Medulla oblongata (tissue), 1 donor: ENCODE results near the gene MED20.

Source experiments
- DNase-seq: peaks from one replicate; pipeline ENCODE4 v3.0.0-alpha.2; 2015; ENCODE audit errors: extremely low spot score

The MED20 gene

GRCh38 chr6:41940759-41941279, 19.9 kb upstream of the MED20 start:
- peak; percentile 37 for DNase-seq

GRCh38 chr6:41939848-41940758, 19.2 kb upstream of the MED20 start:
- DNase-seq: no peak

GRCh38 chr6:41939176-41939847, 18.4 kb upstream of the MED20 start:
- peak; percentile 43 for DNase-seq

GRCh38 chr6:41938590-41939175, 17.7 kb upstream of the MED20 start:
- no peak for DNase-seq

- DNase-seq: no peak
Measured at GRCh38 chr6:41937861-41938574, 17.1 kb upstream of the MED20 start.

GRCh38 chr6:41937472-41937860, 16.5 kb upstream of the MED20 start:
- no peak for DNase-seq

GRCh38 chr6:41936073-41936837, 15.3 kb upstream of the MED20 start:
- peak; percentile 94 for DNase-seq

- no peak for DNase-seq
Measured at GRCh38 chr6:41935685-41936072, 14.7 kb upstream of the MED20 start.

GRCh38 chr6:41935193-41935574, 14.2 kb upstream of the MED20 start:
- DNase-seq: no peak

GRCh38 chr6:41934278-41935192, 13.6 kb upstream of the MED20 start:
- no peak for DNase-seq

- DNase-seq: no peak
Measured at GRCh38 chr6:41932378-41932777, 11.4 kb upstream of the MED20 start.

GRCh38 chr6:41931792-41932191, 10.9 kb upstream of the MED20 start:
- DNase-seq: no peak

- DNase-seq: no peak
Measured at GRCh38 chr6:41929924-41930323, 9.0 kb upstream of the MED20 start.

GRCh38 chr6:41927253-41927652, 6.3 kb upstream of the MED20 start:
- no peak for DNase-seq

GRCh38 chr6:41922154-41922553, 1.2 kb upstream of the MED20 start:
- no peak for DNase-seq

GRCh38 chr6:41921712-41921998, 716 bp upstream of the MED20 start:
- no peak for DNase-seq

GRCh38 chr6:41917528-41917927, 3.4 kb downstream of the MED20 start:
- no peak for DNase-seq

- no peak for DNase-seq
Measured at GRCh38 chr6:41914869-41915530, 5.9 kb downstream of the MED20 start.

- DNase-seq: no peak
Measured at GRCh38 chr6:41914343-41914742, 6.6 kb downstream of the MED20 start.

GRCh38 chr6:41909727-41910126, 11.2 kb downstream of the MED20 start:
- DNase-seq: no peak
